Transverse colon (tissue), 4 donors: ENCODE measurements around the gene LIMCH1.

Experiments used
- EP300 ChIP-seq: sonication (generic); formaldehyde crosslinking; IDR thresholded peaks from one replicate; pipeline ENCODE4 v1.6.1; 2017; ENCODE audit warnings: antibody characterized with exemption, low read depth
- POLR2A ChIP-seq: fragments of 450-650 bp; IDR thresholded peaks from one replicate; pipeline ENCODE4 v1.6.1; 2016; ENCODE audit warnings: antibody characterized with exemption, mild to moderate bottlenecking, moderate library complexity
- POLR2AphosphoS5 ChIP-seq, 3 donors: sonication (generic); formaldehyde crosslinking; IDR thresholded peaks; one replicate each; pipeline ENCODE4 v1.6.1; 2016; ENCODE audit warnings: antibody characterized with exemption in 3 of 3
- TF ChIP-seq, protein P1 (sequence below), 5 experiments: fragments of 200-600 bp in 3 of 5; fragments of 450-650 bp in 2 of 5; sonication (generic) in 3 of 5; IDR thresholded peaks; 1 replicate in 2 of 5; 2 replicates in 3 of 5; pipeline ENCODE4 v1.5.1; 2016 to 2017; ENCODE audit warnings: antibody characterized with exemption in 5 of 5, inconsistent platforms in 3 of 5, mild to moderate bottlenecking in 2 of 5, moderate library complexity in 1 of 5

DNA sequence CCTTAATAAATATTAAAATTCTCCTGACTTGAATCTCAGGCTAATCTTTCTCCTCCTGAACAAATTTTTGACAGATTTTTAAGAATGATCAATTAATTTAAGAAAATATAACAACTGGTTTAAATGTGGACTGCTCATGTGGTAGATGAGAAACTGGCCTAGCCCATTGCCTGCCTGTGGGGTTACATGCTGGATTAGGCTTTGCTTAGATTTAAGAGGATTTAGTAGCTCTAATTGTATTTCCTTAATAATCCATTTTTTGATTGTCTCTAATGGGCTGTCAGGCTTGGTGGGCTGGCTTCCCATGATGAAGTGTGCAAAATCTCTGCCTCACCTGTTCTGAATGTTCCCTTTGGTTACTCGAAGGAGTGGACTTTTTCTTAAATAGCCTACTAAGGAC lies 27.8 kb upstream of the LIMCH1 start:
- no peak for TF ChIP-seq POLR2AphosphoS5 (IDR thresholded peaks at IDR 0.05)
- TF ChIP-seq, protein P1, sequence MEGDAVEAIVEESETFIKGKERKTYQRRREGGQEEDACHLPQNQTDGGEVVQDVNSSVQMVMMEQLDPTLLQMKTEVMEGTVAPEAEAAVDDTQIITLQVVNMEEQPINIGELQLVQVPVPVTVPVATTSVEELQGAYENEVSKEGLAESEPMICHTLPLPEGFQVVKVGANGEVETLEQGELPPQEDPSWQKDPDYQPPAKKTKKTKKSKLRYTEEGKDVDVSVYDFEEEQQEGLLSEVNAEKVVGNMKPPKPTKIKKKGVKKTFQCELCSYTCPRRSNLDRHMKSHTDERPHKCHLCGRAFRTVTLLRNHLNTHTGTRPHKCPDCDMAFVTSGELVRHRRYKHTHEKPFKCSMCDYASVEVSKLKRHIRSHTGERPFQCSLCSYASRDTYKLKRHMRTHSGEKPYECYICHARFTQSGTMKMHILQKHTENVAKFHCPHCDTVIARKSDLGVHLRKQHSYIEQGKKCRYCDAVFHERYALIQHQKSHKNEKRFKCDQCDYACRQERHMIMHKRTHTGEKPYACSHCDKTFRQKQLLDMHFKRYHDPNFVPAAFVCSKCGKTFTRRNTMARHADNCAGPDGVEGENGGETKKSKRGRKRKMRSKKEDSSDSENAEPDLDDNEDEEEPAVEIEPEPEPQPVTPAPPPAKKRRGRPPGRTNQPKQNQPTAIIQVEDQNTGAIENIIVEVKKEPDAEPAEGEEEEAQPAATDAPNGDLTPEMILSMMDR (IDR thresholded peaks at IDR 0.05) = no peak
- no peak for TF ChIP-seq EP300
- TF ChIP-seq POLR2A = no peak
